GM19193 (cell line): ENCODE results near the gene NEK5.

ENCODE experiments used
- POLR2A ChIP-seq: IDR thresholded peaks from 4 replicates; pipeline ENCODE4 v1.6.1; 2011; ENCODE audit not compliant: insufficient read depth, insufficient read length; ENCODE audit errors: extremely low read depth

The NEK5 gene

DNA sequence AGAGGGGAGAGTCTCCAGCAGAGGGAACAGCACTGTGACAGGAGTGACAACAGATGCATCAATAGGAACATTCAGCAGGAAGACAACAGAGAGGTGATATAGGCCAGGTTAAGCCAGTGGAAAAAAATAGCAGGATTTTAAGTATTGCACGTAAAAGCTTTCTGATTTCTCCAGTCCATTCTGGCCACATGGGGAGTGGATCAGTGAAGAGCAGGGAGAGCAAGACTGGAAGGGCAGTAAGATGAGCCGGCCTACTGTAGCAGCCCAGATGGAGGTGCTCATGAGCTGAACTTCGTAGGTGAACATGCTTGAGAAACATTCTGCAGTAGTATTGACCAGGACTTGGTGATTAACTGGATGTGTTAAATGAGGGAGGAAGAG is 102.6 kb downstream of the NEK5 start:
- no peak for TF ChIP-seq POLR2A

DNA sequence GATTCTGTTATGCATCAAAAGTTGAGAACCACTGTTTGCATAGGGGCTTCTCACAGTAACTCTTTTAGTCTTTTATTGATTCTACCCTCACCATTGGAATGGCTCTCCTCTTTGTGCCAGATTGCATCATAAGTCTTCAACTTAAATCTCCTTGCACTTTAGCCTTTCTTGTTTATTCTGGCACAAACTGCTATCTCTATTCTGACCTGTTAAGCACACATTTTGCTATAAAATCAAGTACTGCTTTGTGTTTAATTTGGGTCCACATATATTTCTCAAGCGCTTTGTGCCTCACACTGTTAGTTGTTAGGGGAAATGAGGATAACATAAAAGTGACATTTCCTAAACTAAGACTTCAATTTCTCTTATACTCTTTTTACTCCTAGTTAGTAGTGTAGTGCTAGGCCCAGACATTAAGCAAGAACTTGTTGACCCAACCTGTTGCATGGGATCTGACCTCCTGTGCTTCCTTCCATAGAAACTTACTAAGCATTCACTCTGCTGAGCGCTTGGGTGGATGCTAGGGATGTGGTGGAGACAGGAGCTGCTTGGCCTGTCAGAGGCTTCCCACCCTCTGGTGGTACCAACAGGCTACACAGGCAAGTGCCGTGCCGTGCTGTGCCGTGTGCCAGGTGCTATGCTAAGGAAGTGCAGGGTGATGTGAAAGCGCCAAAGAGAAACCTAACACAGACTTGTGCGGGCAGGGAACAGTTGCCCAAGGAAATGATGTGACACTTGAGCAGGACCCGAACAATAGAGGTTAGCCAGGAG is 103.2 kb downstream of the NEK5 start:
- TF ChIP-seq POLR2A = no peak

GRCh38 chr13:52024481-52024880 is 104.4 kb downstream of the NEK5 start, which contains the start of gene UTP14C:
Gene UTP14C (plus strand): TSS chr13:52024691. CDS start chr13:52028805, 4,114 bp downstream.
- TF ChIP-seq POLR2A = no peak

DNA sequence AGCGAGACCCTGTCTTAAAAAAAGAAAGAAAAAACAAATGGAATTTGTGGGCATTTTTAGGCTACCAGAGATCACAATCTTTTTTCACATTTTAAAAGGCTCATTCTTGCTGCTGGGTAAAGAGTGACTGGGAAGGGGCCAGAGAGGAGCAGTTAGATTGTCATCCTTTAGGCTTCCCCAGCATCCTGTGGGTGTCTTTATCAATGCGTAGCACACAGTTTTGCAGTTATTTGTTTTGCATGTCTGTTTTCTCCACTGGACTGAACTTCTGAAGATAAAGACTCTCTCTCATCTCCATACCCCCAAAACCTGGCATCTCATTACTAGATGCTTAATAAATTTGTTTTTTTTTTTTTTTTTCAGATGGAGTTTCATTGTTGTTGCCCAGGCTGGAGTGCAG is 106.5 kb downstream of the NEK5 start:
- no peak for TF ChIP-seq POLR2A

DNA sequence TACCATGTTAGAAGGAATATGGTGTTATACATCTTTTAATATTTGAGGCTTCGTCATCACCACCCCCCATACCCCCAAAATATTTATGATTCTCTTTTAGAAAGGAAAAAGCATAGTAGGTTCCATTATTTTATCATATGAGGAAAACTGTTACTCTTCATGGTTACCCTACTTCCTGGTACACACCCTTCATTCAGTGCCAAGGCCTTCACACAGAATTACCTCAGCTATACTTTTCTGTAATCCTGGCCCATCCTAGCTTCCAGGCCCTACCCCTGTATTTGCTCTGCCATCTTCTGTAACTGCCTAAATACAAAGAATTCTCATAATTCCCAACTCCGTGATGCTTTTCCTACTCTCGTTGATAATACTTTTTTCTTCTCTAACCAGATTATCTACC is 108.7 kb downstream of the NEK5 start:
- no peak for TF ChIP-seq POLR2A

GRCh38 chr13:52016296-52016695 is 112.6 kb downstream of the NEK5 start:
- TF ChIP-seq POLR2A = no peak

DNA sequence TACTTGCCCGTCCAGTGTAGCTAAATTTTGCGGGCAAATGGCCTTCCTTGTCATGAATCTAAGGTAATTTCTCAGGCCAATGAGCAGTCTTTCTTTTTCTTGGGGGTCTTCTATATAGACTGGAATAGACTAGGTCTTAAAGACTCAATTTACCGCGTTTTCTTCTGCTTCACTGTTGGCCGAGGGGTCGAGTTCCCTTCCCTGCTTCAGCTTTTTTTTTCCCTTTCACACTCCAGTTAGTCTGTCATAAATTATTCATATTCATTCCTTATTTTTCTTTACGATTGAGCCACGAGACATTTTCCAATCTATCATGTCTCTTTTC is 116.4 kb downstream of the NEK5 start:
- no peak for TF ChIP-seq POLR2A

GRCh38 chr13:52011632-52012511 is 117.0 kb downstream of the NEK5 start, which contains the start of gene ALG11:
Gene ALG11 (plus strand): TSS chr13:52012398. CDS start chr13:52012419, 21 bp downstream.
- TF ChIP-seq POLR2A = peak; percentile 90

GRCh38 chr13:52010890-52011631 is 117.8 kb downstream of the NEK5 start, which contains the start of gene ATP7B:
Gene ATP7B (minus strand): TSS chr13:52011450. CDS start chr13:52011337, 113 bp downstream.
- no peak for TF ChIP-seq POLR2A

- no peak for TF ChIP-seq POLR2A
These were observed 118.9 kb downstream of the NEK5 start for GRCh38 chr13:52009946-52010345.

DNA sequence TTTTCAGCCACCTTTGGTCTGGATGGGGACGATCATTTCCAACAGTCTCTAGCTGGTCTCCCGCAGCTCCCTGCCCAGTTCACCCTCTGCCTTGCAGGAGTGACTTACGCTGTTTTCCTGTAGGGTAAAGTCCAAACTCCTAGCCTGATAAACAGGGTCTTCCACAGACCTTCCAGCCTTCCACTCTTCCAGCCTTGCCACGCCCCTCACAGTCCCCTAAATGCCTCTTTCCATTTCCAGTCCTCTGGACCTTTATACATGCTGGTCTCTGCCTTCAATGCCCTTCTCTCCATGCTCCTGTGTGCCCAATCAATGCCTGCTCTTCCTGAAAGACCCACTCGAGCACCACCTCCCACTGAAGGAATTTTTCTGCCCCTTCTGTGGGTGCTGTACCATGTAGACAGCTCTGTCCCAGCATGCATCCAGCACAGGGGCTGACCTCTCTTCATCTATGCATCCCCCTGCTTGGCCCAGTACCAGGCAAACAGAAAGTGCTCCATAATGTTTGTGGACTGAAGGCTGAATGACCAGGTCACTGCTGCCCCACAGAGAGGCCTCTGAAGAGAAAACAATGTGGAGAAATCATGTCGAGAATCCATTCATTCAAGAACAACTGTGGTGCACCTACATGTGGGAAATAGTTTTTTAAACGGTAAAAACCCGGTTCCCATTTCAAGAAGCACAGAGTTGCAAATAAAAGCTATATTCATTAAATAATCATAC is 122.2 kb downstream of the NEK5 start:
- no peak for TF ChIP-seq POLR2A

DNA sequence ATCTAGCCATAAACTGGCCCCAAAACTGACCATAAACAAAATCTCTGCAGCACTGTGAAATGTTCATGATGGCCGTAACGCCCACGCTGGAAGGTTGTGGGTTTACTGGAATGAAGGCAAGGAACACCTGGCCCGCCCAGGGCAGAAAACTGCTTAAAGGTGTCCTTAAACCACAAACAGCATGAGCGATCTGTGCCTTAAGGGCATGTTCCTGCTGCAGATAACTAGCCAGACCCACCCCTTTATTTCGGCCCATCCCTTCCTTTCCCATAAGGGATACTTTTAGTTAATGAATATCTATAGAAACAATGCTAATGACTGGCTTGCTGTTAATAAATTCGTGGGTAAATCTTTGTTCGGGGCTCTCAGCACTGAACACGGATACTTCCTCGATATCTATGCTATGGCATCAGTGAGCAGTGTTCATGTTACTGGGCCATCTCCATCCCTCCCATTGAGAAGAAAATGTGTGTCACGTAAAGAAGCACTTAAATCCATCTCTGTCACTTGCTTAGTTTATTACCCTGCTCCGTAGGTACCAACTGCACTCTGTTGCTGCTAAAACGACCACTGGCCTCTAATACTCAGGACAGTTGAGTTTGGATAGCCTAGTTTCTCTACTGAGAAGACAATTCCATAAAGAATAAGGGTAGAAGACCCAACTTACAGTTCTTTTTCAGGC is 122.9 kb downstream of the NEK5 start:
- no peak for TF ChIP-seq POLR2A

- TF ChIP-seq POLR2A = no peak
These were observed 124.2 kb downstream of the NEK5 start for GRCh38 chr13:52004511-52005170.
